Cardiac muscle cell (in vitro differentiated cells and primary cell): Measurements from ENCODE around the gene PROM1. TPM values are rescaled to one million over a fixed set of nuclear protein-coding genes. Genes with fewer than 3 reads are reported as not detected.

Source experiments
- DNase-seq, 2 donors: peaks; one replicate each; pipeline versions ENCODE4 v3.0.0 to v3.0.0-alpha.2; 2010 to 2017; ENCODE audit warnings: low read depth in 1 of 2, low spot score in 1 of 2
- H3K27ac ChIP-seq: fragments of 200-600 bp; sonication (generic); 2 replicates; pipeline ENCODE4 v1.5.1; 2016
- H3K27me3 ChIP-seq: fragments of 200-600 bp; sonication (generic); 2 replicates; pipeline ENCODE4 v1.6.0; 2016; ENCODE audit warnings: control low read depth
- H3K36me3 ChIP-seq: fragments of 200-600 bp; sonication (generic); 2 replicates; pipeline ENCODE4 v1.5.1; 2016; ENCODE audit warnings: control low read depth
- H3K4me1 ChIP-seq: fragments of 200-600 bp; sonication (generic); 2 replicates; pipeline ENCODE4 v1.8.1; 2017; ENCODE audit warnings: low read depth, mild to moderate bottlenecking, mixed run types
- H3K4me3 ChIP-seq: fragments of 200-600 bp; sonication (generic); 2 replicates; pipeline ENCODE4 v1.5.1; 2016; ENCODE audit warnings: mild to moderate bottlenecking
- H3K9me3 ChIP-seq: fragments of 200-600 bp; sonication (generic); 2 replicates; pipeline ENCODE4 v1.5.1; 2017; ENCODE audit warnings: low read depth, mild to moderate bottlenecking, control low read depth
- CTCF ChIP-seq: IDR thresholded peaks from 2 replicates; pipeline ENCODE4 v1.5.1; 2012; ENCODE audit warnings: low read depth, mild to moderate bottlenecking, low read length
- polyA plus RNA-seq: library from polyadenylated mRNA; unstranded; fragments of >200 nt; fragmentation: Nextera tagmentation; extraction: Ambion mirVana; gene quantifications from 2 replicates; pipeline ENCODE4 v1.2.1, GENCODE V29; 2016
- total RNA-seq: library from RNA; depleted of rRNA; stranded (reverse); fragments of >200 nt; gene quantifications from 2 replicates; pipeline ENCODE4 v1.2.3, GENCODE V29; 2016

The PROM1 gene
- total and polyA plus RNA-seq, 2 experiments from 2014 or later = 2.0 to 4.9 TPM

GRCh38 chr4:16065066-16065465 lies 18.8 kb downstream of the PROM1 start:
- no peak for DNase-seq
- TF ChIP-seq CTCF = no peak
- no peaks in the 10 kb centered on the region for H3K27me3 ChIP-seq
- no peaks in the 10 kb centered on the region for H3K9me3 ChIP-seq
- H3K4me1 ChIP-seq = no peaks in the 10 kb centered on the region
- no peak overlapping the region for H3K27ac ChIP-seq
- H3K36me3 ChIP-seq = no peaks in the 10 kb centered on the region
- no peak overlapping the region for H3K4me3 ChIP-seq

GRCh38 chr4:16062601-16063000 lies 21.2 kb downstream of the PROM1 start:
- H3K36me3 ChIP-seq = no peaks in the 10 kb centered on the region
- TF ChIP-seq CTCF = no peak
- DNase-seq = no peak
- no peaks in the 10 kb centered on the region for H3K27me3 ChIP-seq
- H3K27ac ChIP-seq = no peak overlapping the region
- no peaks in the 10 kb centered on the region for H3K9me3 ChIP-seq
- H3K4me3 ChIP-seq = no peak overlapping the region
- no peaks in the 10 kb centered on the region for H3K4me1 ChIP-seq

- no peaks in the 10 kb centered on the region for H3K36me3 ChIP-seq
- no peaks in the 10 kb centered on the region for H3K9me3 ChIP-seq
- no peak for TF ChIP-seq CTCF
- no peaks in the 10 kb centered on the region for H3K4me1 ChIP-seq
- H3K4me3 ChIP-seq = no peak overlapping the region
- no peak for DNase-seq
- no peaks in the 10 kb centered on the region for H3K27me3 ChIP-seq
- no peak overlapping the region for H3K27ac ChIP-seq
Measured at GRCh38 chr4:16056681-16057385, 27.0 kb downstream of the PROM1 start.

- no peaks in the 10 kb centered on the region for H3K27me3 ChIP-seq
- TF ChIP-seq CTCF = no peak
- no peak overlapping the region for H3K27ac ChIP-seq
- DNase-seq = no peak
- no peaks in the 10 kb centered on the region for H3K4me1 ChIP-seq
- no peaks in the 10 kb centered on the region for H3K36me3 ChIP-seq
- H3K9me3 ChIP-seq = no peaks in the 10 kb centered on the region
- no peak overlapping the region for H3K4me3 ChIP-seq
Measured at GRCh38 chr4:16055873-16056272, 27.9 kb downstream of the PROM1 start.

GRCh38 chr4:16055471-16055870 lies 28.4 kb downstream of the PROM1 start:
- TF ChIP-seq CTCF = no peak
- DNase-seq = no peak
- H3K9me3 ChIP-seq = no peaks in the 10 kb centered on the region
- no peaks in the 10 kb centered on the region for H3K4me1 ChIP-seq
- H3K27me3 ChIP-seq = no peaks in the 10 kb centered on the region
- H3K4me3 ChIP-seq = no peak overlapping the region
- no peak overlapping the region for H3K27ac ChIP-seq
- no peaks in the 10 kb centered on the region for H3K36me3 ChIP-seq
